Body of pancreas (tissue), 4 donors: ENCODE results near the gene OTUB2.

Experiments
- POLR2A ChIP-seq, 3 donors: fragments of 450-650 bp; IDR thresholded peaks; one replicate each; pipeline ENCODE4 v1.6.1; 2016; ENCODE audit warnings: antibody characterized with exemption in 3 of 3, mild to moderate bottlenecking in 2 of 3
- TF ChIP-seq, protein P1 (sequence below), 7 experiments: fragments of 450-650 bp in 4 of 7; fragments of 200-600 bp in 3 of 7; sonication (generic) in 3 of 7; IDR thresholded peaks; one replicate each; pipeline ENCODE4 v1.5.1; 2016 to 2019; ENCODE audit warnings: antibody characterized with exemption in 7 of 7

DNA sequence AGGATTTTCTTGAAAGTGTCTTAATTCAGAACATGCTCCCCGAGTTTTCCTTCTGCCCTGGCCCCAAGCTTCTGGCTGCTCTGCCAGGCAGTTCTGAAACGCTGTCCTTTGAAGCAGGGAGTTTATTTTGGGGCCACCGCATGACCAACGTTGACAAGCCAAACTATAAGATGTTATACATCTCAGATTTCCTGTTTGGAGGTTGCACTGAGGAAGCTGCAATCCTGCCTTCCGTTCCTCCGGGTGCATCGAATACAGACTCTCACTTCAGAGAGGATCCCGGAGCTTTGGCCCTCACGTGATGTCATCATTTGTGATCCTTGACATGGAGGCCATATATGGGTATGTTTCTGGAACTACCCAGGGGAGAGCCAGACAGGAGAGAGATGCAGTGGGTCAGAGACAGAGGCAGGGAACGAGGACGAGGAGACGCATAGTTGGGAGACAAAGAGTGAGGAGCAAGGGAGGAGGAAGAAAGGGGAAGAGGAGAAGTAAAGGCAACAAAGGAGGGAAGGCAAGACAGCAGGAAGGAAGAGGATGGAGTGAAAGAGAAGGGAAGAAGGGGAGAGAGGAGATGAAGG lies 49.6 kb upstream of the OTUB2 start, which contains the start of gene ASB2:
- TF ChIP-seq, protein P1, sequence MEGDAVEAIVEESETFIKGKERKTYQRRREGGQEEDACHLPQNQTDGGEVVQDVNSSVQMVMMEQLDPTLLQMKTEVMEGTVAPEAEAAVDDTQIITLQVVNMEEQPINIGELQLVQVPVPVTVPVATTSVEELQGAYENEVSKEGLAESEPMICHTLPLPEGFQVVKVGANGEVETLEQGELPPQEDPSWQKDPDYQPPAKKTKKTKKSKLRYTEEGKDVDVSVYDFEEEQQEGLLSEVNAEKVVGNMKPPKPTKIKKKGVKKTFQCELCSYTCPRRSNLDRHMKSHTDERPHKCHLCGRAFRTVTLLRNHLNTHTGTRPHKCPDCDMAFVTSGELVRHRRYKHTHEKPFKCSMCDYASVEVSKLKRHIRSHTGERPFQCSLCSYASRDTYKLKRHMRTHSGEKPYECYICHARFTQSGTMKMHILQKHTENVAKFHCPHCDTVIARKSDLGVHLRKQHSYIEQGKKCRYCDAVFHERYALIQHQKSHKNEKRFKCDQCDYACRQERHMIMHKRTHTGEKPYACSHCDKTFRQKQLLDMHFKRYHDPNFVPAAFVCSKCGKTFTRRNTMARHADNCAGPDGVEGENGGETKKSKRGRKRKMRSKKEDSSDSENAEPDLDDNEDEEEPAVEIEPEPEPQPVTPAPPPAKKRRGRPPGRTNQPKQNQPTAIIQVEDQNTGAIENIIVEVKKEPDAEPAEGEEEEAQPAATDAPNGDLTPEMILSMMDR (IDR thresholded peaks at IDR 0.05), result no peak
- TF ChIP-seq POLR2A (IDR thresholded peaks at IDR 0.05), result no peak
